HG03103 (cell line): ENCODE results near the gene ARPC4.

Experiments
- ATAC-seq: cut with Tn5 transposase; IDR thresholded peaks from one replicate; pipeline ENCODE4 v1.9.1; 2021; ENCODE audit warnings: low read depth; ENCODE audit not compliant: unreplicated experiment

Gene ARPC4

DNA sequence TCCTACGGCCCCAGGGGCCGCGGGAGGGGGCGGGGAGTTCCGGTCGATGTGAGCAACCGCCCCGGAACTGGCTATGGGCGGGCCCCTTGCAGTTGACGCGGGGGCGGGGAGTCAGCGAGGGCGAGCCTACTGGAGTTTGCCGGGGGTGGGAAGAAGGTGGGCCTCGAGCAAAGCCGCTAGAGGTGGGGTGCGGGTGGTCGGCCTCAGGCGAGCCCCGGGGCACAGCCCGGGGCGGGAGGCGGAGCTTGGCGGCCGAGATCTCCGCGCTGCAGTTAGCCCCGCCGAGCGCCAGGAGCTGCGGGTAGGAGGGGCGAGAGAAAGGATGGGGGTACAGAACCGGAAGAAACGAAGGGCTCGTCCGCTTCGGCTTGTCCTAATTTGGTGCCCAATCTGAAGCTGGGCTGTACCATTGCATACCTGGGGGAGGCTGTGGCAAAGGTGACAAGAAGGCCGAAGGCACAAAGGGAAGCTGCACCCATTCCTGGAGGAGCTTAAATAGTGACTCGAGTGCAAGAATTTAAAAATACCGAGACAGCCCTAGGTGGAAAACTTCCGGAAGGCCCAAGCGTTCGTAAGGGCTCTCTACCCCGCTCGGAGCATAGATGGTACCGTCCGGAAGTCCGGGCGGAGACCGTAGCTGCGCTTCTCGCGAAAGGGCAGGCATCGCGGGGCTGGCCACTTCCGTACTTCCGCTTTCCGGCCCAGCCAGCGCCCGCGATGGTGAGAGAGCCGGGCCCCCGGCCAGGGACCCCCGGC lies at the start of gene ARPC4, which contains the start of gene TADA3:
TSS of gene ARPC4 (plus strand) at position 678 of the 756 bp plus-strand sequence. CDS start at position 718, 40 bp downstream.
TSS of gene TADA3 (minus strand) at position 69 of the 756 bp plus-strand sequence. CDS start 1,007 bp downstream, outside the sequence.
- ATAC-seq: peak; percentile 74

DNA sequence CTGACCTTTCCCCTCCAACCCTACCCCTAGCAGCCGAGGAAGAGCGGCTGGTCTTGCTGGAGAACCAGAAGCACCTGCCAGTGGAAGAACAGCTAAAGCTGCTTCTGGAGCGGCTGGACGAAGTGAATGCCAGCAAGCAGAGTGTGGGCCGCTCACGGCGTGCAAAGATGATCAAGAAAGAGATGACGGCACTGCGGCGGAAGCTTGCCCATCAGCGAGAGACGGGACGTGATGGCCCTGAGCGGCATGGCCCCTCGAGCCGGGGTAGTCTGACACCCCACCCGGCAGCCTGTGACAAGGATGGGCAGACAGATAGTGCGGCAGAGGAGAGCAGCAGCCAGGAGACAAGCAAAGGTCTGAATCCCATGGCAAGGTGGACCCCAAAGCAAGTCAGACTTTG lies 49.3 kb upstream of the ARPC4 start:
- no peak for ATAC-seq

- no peak for ATAC-seq
Observed at GRCh38 chr3:9744162-9744561, 48.7 kb upstream of the ARPC4 start.

DNA sequence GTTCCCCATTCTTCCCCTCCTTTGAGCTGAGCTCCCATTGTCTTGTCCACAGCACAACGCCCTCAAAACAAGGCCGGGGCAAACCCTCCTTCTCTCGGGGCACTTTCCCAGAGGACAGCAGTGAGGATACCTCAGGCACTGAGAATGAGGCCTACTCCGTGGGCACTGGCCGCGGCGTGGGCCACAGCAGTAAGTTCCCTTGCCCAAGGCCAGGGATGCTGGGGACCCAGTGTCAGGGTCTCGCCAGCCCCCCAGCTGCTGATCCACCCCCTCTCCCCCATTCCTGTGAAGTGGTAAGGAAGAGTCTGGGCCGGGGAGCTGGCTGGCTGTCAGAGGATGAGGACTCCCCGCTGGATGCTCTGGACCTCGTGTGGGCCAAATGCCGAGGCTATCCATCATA lies 47.4 kb upstream of the ARPC4 start:
- ATAC-seq: no peak

DNA sequence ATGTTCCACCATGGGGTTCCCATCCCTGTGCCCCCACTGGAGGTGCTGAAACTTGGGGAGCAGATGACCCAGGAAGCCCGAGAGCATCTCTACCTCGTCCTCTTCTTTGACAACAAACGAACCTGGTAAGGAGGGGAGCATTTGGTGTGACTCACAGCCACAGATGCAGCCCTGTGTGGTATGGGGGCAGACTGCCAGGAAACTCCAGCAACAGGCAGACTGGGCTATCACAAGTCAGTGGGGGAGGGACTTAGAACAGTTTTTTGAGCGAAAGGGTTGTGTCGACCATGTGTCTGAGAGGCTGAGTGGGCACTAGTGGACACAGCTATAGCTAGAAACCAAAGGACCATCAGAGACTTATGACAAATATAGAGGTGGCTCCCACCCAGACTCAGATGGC lies 46.6 kb upstream of the ARPC4 start:
- ATAC-seq: no peak

- no peak for ATAC-seq
Observed at GRCh38 chr3:9747267-9747666, 45.6 kb upstream of the ARPC4 start.

GRCh38 chr3:9748031-9748430 lies 44.9 kb upstream of the ARPC4 start:
- no peak for ATAC-seq

DNA sequence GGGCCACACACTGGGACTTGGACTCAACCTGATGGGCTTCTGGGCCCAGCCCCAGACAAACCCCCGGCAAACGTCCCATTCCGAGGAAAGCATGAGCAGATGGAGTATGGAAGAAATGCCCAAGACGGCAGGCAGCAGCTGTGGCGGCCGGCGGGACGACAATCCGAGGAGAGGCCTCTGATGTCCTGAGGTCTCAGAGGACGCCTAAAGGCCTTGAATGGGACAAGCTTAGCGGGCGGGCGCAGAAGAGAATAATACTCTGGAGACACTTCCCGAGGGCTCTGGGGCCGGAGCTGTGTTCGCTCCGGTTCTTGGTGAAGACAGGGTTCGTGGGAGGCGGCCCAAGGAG lies 43.6 kb upstream of the ARPC4 start:
- ATAC-seq: no peak

DNA sequence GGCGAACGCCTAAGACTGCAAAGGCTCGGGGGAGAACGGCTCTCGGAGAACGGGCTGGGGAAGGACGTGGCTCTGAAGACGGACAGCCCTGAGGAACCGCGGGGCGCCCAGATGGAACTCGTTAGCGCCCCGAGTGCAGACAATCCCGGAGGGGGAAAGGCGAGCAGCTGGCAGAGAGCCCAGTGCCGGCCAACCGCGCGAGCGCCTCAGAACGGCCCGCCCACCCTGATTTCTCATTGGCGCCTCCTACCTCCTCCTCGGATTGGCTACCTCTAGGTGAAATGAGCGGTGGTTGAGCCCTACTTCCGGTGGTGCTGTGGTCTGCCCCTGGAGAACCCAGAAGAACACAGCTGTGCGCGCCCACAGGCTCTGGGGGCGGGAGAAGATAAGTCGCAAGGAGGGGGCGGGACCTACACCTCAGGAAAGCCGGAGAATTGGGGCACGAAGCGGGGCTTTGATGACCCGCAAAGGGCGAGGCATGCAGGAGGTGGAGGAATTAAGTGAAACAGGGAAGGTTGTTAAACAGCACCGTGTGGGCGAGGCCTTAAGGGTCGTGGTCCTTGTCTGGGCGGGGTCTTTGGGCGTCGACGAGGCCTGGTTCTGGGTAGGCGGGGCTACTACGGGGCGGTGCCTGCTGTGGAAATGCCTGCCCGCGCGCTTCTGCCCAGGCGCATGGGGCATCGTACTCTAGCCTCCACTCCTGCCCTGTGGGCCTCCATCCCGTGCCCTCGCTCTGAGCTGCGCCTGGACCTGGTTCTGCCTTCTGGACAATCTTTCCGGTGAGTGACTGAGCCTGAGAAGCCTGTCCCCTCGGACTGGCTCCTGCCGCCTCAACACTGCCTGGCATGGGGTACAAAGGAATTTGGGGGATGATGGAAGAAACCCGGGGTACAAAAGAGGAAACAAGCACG lies 43.0 kb upstream of the ARPC4 start, which contains the start of gene OGG1:
TSS of gene OGG1 (plus strand) at position 308 of the 911 bp plus-strand sequence. CDS start at position 643, 335 bp downstream.
- peak; percentile 92 for ATAC-seq

DNA sequence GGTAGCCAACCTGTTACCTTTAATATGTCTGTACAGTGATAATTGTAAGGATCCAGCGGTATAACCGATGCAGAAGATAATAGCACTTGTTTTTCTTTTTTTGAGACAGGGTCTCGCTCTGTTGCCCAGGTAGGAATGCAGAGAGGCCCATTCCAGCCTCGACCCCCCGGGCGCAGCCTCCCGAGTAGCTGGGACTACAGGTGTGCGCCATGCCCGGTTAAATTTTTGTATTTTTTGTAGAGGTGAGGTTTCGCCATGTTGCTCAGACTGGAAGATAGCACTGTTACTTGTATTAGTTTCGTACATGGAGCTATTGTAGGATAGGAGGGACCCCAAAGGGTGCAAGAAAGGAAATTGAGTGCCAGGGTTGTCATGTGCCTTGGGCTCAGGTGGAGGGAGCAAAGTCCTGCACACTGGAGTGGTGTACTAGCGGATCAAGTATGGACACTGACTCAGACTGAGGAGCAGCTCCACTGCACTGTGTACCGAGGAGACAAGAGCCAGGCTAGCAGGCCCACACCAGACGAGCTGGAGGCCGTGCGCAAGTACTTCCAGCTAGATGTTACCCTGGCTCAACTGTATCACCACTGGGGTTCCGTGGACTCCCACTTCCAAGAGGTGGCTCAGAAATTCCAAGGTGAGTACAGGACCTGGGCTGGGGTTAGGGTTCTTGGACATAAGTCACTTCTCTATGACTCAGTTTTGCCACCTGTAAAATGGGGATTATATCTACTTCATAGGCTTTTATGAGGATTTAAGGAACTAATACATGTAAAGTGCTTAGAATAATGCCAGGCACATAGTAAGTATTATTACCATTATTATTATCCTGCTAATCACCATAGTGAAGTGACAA lies 42.1 kb upstream of the ARPC4 start:
- no peak for ATAC-seq

DNA sequence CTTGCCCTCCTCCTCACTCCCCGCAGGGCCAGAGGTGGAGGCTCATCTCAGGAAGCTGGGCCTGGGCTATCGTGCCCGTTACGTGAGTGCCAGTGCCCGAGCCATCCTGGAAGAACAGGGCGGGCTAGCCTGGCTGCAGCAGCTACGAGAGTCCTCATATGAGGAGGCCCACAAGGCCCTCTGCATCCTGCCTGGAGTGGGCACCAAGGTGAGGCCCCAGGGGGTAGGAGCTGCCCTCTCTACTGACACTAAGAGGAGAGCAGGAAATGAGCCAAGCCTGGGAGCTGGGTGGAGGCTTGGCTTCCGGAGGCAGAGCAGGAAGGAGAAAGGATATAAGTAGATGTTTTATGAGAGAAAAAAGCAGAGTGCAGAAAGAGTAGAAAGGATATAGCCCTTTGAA lies 38.2 kb upstream of the ARPC4 start:
- no peak for ATAC-seq

DNA sequence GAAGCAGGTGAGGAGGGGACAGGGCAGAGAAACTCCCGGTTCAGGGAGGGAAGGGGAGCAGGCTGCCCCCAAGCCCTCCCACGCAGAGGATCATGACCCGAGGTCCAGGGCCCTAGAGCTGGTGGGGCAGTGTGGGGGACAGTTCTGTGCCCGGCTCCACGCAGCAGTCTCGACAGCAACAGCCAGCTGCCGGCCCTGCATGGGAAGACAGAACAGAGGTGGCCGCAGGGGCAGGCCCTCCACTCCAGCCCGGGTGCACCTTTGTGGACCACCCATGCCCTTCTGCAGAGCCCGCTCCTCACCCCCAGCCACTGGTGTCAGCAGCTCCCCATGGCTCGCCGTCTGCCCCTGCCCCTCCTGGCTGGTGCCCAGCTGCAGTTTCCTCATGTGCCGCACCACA lies 35.5 kb upstream of the ARPC4 start:
- ATAC-seq: no peak

- no peak for ATAC-seq
Observed at GRCh38 chr3:9760779-9761505, 31.9 kb upstream of the ARPC4 start.

DNA sequence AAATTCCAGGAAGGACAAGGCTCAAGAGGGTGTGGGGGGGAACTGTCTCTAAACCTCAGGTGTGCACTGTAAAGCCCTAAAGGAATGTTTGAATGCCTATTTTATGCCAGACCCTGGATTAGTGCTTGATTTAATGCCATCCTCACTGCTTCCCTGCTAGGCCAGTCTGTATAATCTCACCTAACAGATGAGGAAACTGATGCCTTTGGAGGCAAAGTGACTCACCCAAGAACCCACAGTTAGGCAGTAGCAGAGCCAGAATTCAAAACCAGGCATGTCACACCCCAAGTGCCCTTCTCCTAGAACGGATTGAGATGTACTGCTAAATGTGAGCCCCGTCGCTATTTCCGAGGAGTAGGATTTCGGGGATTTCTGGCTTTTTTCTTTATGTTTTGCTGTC lies 31.0 kb upstream of the ARPC4 start:
- no peak for ATAC-seq

- ATAC-seq: no peak
Observed at GRCh38 chr3:9762871-9763270, 30.0 kb upstream of the ARPC4 start.

GRCh38 chr3:9765865-9766264 lies 27.0 kb upstream of the ARPC4 start:
- ATAC-seq: no peak

- ATAC-seq: no peak
Observed at GRCh38 chr3:9767418-9767817, 25.5 kb upstream of the ARPC4 start.

GRCh38 chr3:9768141-9768775 lies 24.6 kb upstream of the ARPC4 start:
- no peak for ATAC-seq

DNA sequence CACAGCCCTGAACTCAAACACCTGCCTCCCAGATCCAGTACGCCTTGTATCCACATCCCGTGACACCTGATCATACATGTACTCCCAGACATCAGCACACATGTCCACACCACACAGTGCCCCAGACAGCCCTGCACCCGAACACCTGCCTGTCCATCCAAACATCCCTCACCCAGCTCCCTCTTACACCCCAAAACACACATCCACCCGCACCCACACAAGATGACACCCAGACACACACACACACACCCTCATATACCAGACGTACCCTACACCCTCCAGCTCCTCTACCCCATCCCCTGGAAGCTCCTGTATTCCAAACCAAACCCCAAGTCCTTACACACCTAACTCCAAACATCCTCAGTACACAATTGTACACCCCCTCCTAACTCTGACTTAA lies 23.9 kb upstream of the ARPC4 start:
- ATAC-seq: no peak
